Mesodermal cell (in vitro differentiated cells): ENCODE results near the gene CACNG1.

Source experiments
- H3K27ac ChIP-seq: 2 replicates; pipeline ENCODE4 v1.7.0; 2013; ENCODE audit warnings: mild to moderate bottlenecking, low read depth, low read length, moderate library complexity; ENCODE audit not compliant: severe bottlenecking
- H3K36me3 ChIP-seq: 2 replicates; pipeline ENCODE4 v1.7.1; 2013; ENCODE audit warnings: mild to moderate bottlenecking, low read length, moderate library complexity; ENCODE audit not compliant: control insufficient read depth, insufficient read depth
- H3K4me1 ChIP-seq: one replicate; pipeline ENCODE4 v1.7.1; 2013; ENCODE audit warnings: mild to moderate bottlenecking, low read length; ENCODE audit not compliant: insufficient read depth, control insufficient read depth, poor library complexity, severe bottlenecking
- H3K4me3 ChIP-seq: 2 replicates; pipeline ENCODE4 v1.7.0; 2013; ENCODE audit warnings: low read length, control low read depth, mild to moderate bottlenecking; ENCODE audit not compliant: insufficient read depth, poor library complexity, severe bottlenecking; ENCODE audit errors: extremely low read depth
- H3K9me3 ChIP-seq: 2 replicates; pipeline ENCODE4 v1.7.1; 2013; ENCODE audit warnings: mild to moderate bottlenecking, low read length, moderate library complexity; ENCODE audit not compliant: control insufficient read depth
- WGBS, 2 experiments: methylation state at CpG; one replicate each; pipeline ENCODE4 v1.1.5; 2013; ENCODE audit warnings: missing lambda C conversion rate in 2 of 2; ENCODE audit not compliant: insufficient coverage in 2 of 2; 5-methylcytosine and 5-hydroxymethylcytosine counted together

CACNG1 gene

GRCh38 chr17:67051155-67051538 lies 6.8 kb downstream of the CACNG1 start:
- H3K27ac ChIP-seq, result no peak overlapping the region
- 77 to 100% methylated on average over 1 to 2 of the region's 4 CpGs for WGBS, 2 experiments

GRCh38 chr17:67051837-67052236 lies 7.5 kb downstream of the CACNG1 start:
- no peaks in the 10 kb centered on the region for H3K4me1 ChIP-seq
- H3K27ac ChIP-seq, result no peak overlapping the region
- no peaks in the 10 kb centered on the region for H3K36me3 ChIP-seq
- 86 to 100% methylated on average over 1 of the region's 5 CpGs for WGBS, 2 experiments
- H3K9me3 ChIP-seq, result peaks cover 23% of the 10 kb centered on the region
- H3K4me3 ChIP-seq, result no peak overlapping the region

More at GRCh38 chr17:67051155-67051538, 6.8 kb downstream of the CACNG1 start:
- Histone ChIP-seq H3K9me3 (peaks cover 23% of the 10 kb centered on the region), H3K36me3 (no peaks in the 10 kb centered on the region), H3K4me1 (no peaks in the 10 kb centered on the region), H3K4me3 (no peak overlapping the region)

GRCh38 chr17:67052720-67053437 lies 8.5 kb downstream of the CACNG1 start:
- Histone ChIP-seq H3K36me3 (no peaks in the 10 kb centered on the region), H3K27ac (no peak overlapping the region), H3K4me3 (no peak overlapping the region), H3K9me3 (peaks cover 14% of the 10 kb centered on the region), H3K4me1 (no peaks in the 10 kb centered on the region)
- 91 to 96% methylated on average over 7 of the region's 9 CpGs for WGBS, 2 experiments

GRCh38 chr17:67053438-67054000 lies 9.2 kb downstream of the CACNG1 start:
- Histone ChIP-seq H3K4me1 (no peaks in the 10 kb centered on the region), H3K4me3 (no peak overlapping the region), H3K36me3 (no peaks in the 10 kb centered on the region), H3K27ac (no peak overlapping the region), H3K9me3 (peaks cover 8% of the 10 kb centered on the region)
- WGBS, 2 experiments, result 86 to 93% methylated on average over 1 to 2 of the region's 9 CpGs

GRCh38 chr17:67054011-67054591 lies 9.7 kb downstream of the CACNG1 start:
- Histone ChIP-seq H3K36me3 (no peaks in the 10 kb centered on the region), H3K27ac (no peak overlapping the region), H3K4me3 (no peak overlapping the region), H3K4me1 (no peaks in the 10 kb centered on the region), H3K9me3 (peaks cover 4% of the 10 kb centered on the region)
- WGBS, 2 experiments, result 90 to 94% methylated on average over 14 to 17 of the region's 19 CpGs

- H3K4me1 ChIP-seq, result no peaks in the 10 kb centered on the region
- no peak overlapping the region for H3K27ac ChIP-seq
- H3K4me3 ChIP-seq, result no peak overlapping the region
- no peaks in the 10 kb centered on the region for H3K36me3 ChIP-seq
- peaks cover under 1% of the 10 kb centered on the region for H3K9me3 ChIP-seq
- WGBS, 2 experiments, result 61 to 70% methylated on average over 3 to 5 of the region's 5 CpGs
Observed at GRCh38 chr17:67054608-67055007, 10.3 kb downstream of the CACNG1 start.

GRCh38 chr17:67055041-67055443 lies 10.7 kb downstream of the CACNG1 start:
- Histone ChIP-seq H3K4me3 (no peak overlapping the region), H3K36me3 (no peaks in the 10 kb centered on the region), H3K27ac (no peak overlapping the region), H3K4me1 (no peaks in the 10 kb centered on the region), H3K9me3 (no peaks in the 10 kb centered on the region)
- 90 to 95% methylated on average over 7 to 15 of the region's 19 CpGs for WGBS, 2 experiments

GRCh38 chr17:67055811-67056745 lies 11.7 kb downstream of the CACNG1 start:
- no peak overlapping the region for H3K27ac ChIP-seq
- WGBS, 2 experiments, result 93% methylated on average over 27 to 28 of the region's 29 CpGs

GRCh38 chr17:67056746-67057490 lies 12.6 kb downstream of the CACNG1 start:
- no peaks in the 10 kb centered on the region for H3K9me3 ChIP-seq
- H3K36me3 ChIP-seq, result no peaks in the 10 kb centered on the region
- H3K27ac ChIP-seq, result no peak overlapping the region
- no peak overlapping the region for H3K4me3 ChIP-seq
- WGBS, 2 experiments, result 88 to 94% methylated on average over 10 to 17 of the region's 18 CpGs
- H3K4me1 ChIP-seq, result no peaks in the 10 kb centered on the region

More at GRCh38 chr17:67055811-67056745, 11.7 kb downstream of the CACNG1 start:
- Histone ChIP-seq H3K9me3 (no peaks in the 10 kb centered on the region), H3K4me1 (no peaks in the 10 kb centered on the region), H3K4me3 (no peak overlapping the region), H3K36me3 (no peaks in the 10 kb centered on the region)

- no peak overlapping the region for H3K27ac ChIP-seq
- H3K36me3 ChIP-seq, result no peaks in the 10 kb centered on the region
- no peak overlapping the region for H3K4me3 ChIP-seq
- WGBS, 2 experiments, result 100% methylated on average over 3 to 5 of the region's 8 CpGs
- H3K9me3 ChIP-seq, result no peaks in the 10 kb centered on the region
- no peaks in the 10 kb centered on the region for H3K4me1 ChIP-seq
Observed at GRCh38 chr17:67058036-67058435, 13.7 kb downstream of the CACNG1 start.
